Measurements from ENCODE around the gene PECR. TPM values are rescaled to one million over a fixed set of nuclear protein-coding genes. Genes with fewer than 3 reads are reported as not detected.

The PECR gene
- total and polyA plus RNA-seq, 2 of the 13 experiments (the other 11 are each of a cell fraction or from before 2014, with no cell fraction given) = 151 to 153 TPM

DNA sequence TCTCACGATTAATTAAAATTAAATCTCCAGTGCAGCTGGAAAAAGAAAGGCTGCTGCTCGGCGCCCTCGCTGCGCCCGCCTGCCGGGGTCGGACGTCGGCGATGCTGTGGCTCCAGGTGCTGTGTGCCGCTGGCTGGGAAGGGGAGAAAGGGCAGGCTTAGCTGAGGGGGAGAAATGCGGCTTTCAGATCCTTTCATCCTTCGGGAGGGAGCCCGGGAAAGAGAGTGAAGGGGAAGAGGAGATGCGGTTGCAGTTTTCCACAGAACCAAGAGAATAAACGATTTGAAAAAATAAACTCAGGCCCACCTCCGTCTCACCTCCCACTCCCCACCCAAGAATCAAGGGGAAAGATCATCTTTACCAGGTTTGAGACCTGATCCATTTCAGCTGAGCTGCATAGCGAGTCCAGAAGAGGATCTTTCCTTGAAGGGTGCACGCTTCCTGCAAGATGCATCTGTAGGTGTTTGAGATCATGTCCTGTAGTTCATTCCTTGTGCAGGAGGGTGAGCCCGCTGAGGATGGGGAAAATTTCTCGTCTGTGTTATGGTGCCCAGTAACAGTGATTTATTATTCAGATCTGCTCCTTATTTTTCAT lies 605 bp upstream of the PECR start (continued):
- TF ChIP-seq ZNF362 (CRISPR knock-in tag; IDR thresholded peaks at IDR 0.05; ENCODE audit: borderline replicate concordance) (no peak), E2F5 (CRISPR knock-in tag; conservative IDR thresholded peaks at IDR 0.05) (no peak), ZKSCAN8 (CRISPR knock-in tag; IDR thresholded peaks at IDR 0.05; ENCODE audit: borderline replicate concordance) (no peak), ZNF615 (CRISPR knock-in tag; IDR thresholded peaks at IDR 0.05; ENCODE audit: borderline replicate concordance) (no peak; the same call in 1 of the 2 replicates), KDM5A (IDR thresholded peaks at IDR 0.05; ENCODE audit: borderline replicate concordance, low read length) (peak; percentile 12; the same call in 1 of the 2 replicates), FOSL2 (CRISPR knock-in tag; IDR thresholded peaks at IDR 0.05) (no peak), ZNF329 (CRISPR knock-in tag; IDR thresholded peaks at IDR 0.05; ENCODE audit: low read depth) (no peak), MXD3 (CRISPR knock-in tag; IDR thresholded peaks at IDR 0.05) (no peak), ZBTB26 (CRISPR knock-in tag; IDR thresholded peaks at IDR 0.05; ENCODE audit: borderline replicate concordance) (no peak)
- TF ChIP-seq, protein P1, sequence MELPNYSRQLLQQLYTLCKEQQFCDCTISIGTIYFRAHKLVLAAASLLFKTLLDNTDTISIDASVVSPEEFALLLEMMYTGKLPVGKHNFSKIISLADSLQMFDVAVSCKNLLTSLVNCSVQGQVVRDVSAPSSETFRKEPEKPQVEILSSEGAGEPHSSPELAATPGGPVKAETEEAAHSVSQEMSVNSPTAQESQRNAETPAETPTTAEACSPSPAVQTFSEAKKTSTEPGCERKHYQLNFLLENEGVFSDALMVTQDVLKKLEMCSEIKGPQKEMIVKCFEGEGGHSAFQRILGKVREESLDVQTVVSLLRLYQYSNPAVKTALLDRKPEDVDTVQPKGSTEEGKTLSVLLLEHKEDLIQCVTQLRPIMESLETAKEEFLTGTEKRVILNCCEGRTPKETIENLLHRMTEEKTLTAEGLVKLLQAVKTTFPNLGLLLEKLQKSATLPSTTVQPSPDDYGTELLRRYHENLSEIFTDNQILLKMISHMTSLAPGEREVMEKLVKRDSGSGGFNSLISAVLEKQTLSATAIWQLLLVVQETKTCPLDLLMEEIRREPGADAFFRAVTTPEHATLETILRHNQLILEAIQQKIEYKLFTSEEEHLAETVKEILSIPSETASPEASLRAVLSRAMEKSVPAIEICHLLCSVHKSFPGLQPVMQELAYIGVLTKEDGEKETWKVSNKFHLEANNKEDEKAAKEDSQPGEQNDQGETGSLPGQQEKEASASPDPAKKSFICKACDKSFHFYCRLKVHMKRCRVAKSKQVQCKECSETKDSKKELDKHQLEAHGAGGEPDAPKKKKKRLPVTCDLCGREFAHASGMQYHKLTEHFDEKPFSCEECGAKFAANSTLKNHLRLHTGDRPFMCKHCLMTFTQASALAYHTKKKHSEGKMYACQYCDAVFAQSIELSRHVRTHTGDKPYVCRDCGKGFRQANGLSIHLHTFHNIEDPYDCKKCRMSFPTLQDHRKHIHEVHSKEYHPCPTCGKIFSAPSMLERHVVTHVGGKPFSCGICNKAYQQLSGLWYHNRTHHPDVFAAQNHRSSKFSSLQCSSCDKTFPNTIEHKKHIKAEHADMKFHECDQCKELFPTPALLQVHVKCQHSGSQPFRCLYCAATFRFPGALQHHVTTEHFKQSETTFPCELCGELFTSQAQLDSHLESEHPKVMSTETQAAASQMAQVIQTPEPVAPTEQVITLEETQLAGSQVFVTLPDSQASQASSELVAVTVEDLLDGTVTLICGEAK (IDR thresholded peaks at IDR 0.05) = no peak
- TF ChIP-seq, protein P1 (CRISPR knock-in tag; IDR thresholded peaks at IDR 0.05) = no peak
- TF ChIP-seq, protein P2, sequence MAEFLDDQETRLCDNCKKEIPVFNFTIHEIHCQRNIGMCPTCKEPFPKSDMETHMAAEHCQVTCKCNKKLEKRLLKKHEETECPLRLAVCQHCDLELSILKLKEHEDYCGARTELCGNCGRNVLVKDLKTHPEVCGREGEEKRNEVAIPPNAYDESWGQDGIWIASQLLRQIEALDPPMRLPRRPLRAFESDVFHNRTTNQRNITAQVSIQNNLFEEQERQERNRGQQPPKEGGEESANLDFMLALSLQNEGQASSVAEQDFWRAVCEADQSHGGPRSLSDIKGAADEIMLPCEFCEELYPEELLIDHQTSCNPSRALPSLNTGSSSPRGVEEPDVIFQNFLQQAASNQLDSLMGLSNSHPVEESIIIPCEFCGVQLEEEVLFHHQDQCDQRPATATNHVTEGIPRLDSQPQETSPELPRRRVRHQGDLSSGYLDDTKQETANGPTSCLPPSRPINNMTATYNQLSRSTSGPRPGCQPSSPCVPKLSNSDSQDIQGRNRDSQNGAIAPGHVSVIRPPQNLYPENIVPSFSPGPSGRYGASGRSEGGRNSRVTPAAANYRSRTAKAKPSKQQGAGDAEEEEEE (CRISPR knock-in tag; IDR thresholded peaks at IDR 0.05; ENCODE audit: borderline replicate concordance) = no peak
- TF ChIP-seq, protein P3, sequence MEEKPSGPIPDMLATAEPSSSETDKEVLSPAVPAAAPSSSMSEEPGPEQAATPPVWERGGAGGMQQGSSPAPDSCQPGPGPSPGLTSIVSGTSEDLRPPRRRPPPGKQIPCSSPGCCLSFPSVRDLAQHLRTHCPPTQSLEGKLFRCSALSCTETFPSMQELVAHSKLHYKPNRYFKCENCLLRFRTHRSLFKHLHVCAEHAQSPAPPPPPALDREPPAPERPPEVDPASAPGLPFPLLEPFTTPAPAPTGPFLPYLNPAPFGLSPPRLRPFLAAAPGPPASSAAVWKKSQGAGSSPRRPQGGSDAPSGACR (CRISPR knock-in tag; IDR thresholded peaks at IDR 0.05) = no peak
